K562 (cell line): ENCODE results near the gene NOX5.

ENCODE experiments used
- CHD1 ChIP-seq: fragments of 200-600 bp; sonication (generic); IDR thresholded peaks from one replicate; pipeline ENCODE4 v1.6.1; 2012; ENCODE audit warnings: mild to moderate bottlenecking, moderate library complexity, low read length, inconsistent platforms
- MAFK ChIP-seq: IDR thresholded peaks from 2 replicates; pipeline ENCODE4 v1.6.1; 2011; ENCODE audit warnings: low read length, improper control_type of control experiment
- TARDBP ChIP-seq: fragments of 450-650 bp; IDR thresholded peaks from 2 replicates; pipeline ENCODE4 v1.6.1; 2016
- ZNF197 ChIP-seq: fragments of 200-800 bp; sonication (Bioruptor generic); IDR thresholded peaks from 2 replicates; pipeline ENCODE4 v1.6.1; 2016; ENCODE audit warnings: low read depth, missing genetic modification characterization, missing compliant biosample characterization
- ZNF263 ChIP-seq: sonication (generic); formaldehyde crosslinking; IDR thresholded peaks from 2 replicates; pipeline ENCODE4 v1.8.0; 2022; ENCODE audit warnings: mild to moderate bottlenecking, missing genetic modification reagents, borderline replicate concordance
- ZNF354B ChIP-seq: fragments of 250-450 bp; sonication (Bioruptor Pico); IDR thresholded peaks from 2 replicates; pipeline ENCODE4 v1.4.0; 2020
- TF ChIP-seq, protein P1 (sequence below): fragments of 450-650 bp; IDR thresholded peaks from 2 replicates; pipeline ENCODE4 v1.6.1; 2016
- TF ChIP-seq, protein P2 (sequence below), 3 experiments: IDR thresholded peaks in 2 of 3; conservative IDR thresholded peaks in 1 of 3; 2 replicates each; pipeline ENCODE4 v1.5.1; 2011 to 2012; ENCODE audit warnings: low read length in 3 of 3, mild to moderate bottlenecking in 3 of 3, control low read depth in 2 of 3, improper control_type of control experiment in 1 of 3, inconsistent platforms in 1 of 3, low read depth in 1 of 3, mixed read lengths in 1 of 3, moderate library complexity in 1 of 3; ENCODE audit not compliant: insufficient read depth in 2 of 3
- TF ChIP-seq, protein P3 (sequence below), 2 experiments: fragments of 450-650 bp; formaldehyde crosslinking in 1 of 2; IDR thresholded peaks; 2 replicates each; pipeline versions ENCODE4 v1.4.0 to v1.6.1; 2014 to 2020; ENCODE audit warnings: mild to moderate bottlenecking in 2 of 2, borderline replicate concordance in 1 of 2, low read depth in 1 of 2
- TF ChIP-seq, protein P4 (sequence below), 2 experiments: fragments of 450-650 bp in 1 of 2; sonication (generic) in 1 of 2; formaldehyde crosslinking; conservative IDR thresholded peaks; 2 replicates each; pipeline versions ENCODE4 v1.4.0 to v1.8.1; 2020 to 2022; ENCODE audit warnings: mild to moderate bottlenecking in 1 of 2, missing genetic modification reagents in 1 of 2

DNA sequence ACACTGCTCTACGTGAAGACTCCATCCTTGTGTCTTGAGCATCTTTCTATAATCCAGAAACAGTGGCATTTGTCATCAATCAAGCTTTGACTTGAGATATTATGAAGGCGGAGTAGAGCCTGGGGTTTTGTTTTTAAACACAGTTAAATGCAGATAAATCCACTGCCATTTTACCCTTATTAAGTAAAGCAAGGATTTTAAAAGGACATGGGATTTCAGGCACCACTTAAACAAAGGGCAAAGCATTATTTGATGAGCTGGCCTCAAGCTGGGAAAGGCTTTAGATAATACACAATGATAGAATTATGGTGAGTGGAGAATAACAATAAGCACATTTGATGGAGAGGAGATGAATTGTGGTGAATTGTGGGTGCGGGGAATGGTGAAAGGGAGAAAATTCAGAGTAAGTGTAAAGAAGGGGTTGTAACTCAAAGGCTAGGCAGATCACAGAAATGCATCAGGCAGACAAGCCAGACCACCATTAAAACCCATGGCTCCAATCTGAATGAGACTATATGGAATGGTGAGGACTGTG lies 91.0 kb downstream of the NOX5 start:
- TF ChIP-seq ZNF263 (no peak), ZNF197 (CRISPR knock-in tag) (no peak), CHD1 (no peak), MAFK (no peak), TARDBP (no peak), ZNF354B (CRISPR knock-in tag) (no peak)
- TF ChIP-seq, protein P1, sequence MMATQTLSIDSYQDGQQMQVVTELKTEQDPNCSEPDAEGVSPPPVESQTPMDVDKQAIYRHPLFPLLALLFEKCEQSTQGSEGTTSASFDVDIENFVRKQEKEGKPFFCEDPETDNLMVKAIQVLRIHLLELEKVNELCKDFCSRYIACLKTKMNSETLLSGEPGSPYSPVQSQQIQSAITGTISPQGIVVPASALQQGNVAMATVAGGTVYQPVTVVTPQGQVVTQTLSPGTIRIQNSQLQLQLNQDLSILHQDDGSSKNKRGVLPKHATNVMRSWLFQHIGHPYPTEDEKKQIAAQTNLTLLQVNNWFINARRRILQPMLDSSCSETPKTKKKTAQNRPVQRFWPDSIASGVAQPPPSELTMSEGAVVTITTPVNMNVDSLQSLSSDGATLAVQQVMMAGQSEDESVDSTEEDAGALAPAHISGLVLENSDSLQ, result no peak
- TF ChIP-seq, protein P2, sequence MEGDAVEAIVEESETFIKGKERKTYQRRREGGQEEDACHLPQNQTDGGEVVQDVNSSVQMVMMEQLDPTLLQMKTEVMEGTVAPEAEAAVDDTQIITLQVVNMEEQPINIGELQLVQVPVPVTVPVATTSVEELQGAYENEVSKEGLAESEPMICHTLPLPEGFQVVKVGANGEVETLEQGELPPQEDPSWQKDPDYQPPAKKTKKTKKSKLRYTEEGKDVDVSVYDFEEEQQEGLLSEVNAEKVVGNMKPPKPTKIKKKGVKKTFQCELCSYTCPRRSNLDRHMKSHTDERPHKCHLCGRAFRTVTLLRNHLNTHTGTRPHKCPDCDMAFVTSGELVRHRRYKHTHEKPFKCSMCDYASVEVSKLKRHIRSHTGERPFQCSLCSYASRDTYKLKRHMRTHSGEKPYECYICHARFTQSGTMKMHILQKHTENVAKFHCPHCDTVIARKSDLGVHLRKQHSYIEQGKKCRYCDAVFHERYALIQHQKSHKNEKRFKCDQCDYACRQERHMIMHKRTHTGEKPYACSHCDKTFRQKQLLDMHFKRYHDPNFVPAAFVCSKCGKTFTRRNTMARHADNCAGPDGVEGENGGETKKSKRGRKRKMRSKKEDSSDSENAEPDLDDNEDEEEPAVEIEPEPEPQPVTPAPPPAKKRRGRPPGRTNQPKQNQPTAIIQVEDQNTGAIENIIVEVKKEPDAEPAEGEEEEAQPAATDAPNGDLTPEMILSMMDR (IDR thresholded peaks at IDR 0.05 in 2 of 3, conservative IDR thresholded peaks at IDR 0.05 in 1 of 3; ENCODE audit: insufficient read depth in 2 of 3, low read depth in 1 of 3, low read length in 3 of 3), result no peak
- TF ChIP-seq, protein P3, sequence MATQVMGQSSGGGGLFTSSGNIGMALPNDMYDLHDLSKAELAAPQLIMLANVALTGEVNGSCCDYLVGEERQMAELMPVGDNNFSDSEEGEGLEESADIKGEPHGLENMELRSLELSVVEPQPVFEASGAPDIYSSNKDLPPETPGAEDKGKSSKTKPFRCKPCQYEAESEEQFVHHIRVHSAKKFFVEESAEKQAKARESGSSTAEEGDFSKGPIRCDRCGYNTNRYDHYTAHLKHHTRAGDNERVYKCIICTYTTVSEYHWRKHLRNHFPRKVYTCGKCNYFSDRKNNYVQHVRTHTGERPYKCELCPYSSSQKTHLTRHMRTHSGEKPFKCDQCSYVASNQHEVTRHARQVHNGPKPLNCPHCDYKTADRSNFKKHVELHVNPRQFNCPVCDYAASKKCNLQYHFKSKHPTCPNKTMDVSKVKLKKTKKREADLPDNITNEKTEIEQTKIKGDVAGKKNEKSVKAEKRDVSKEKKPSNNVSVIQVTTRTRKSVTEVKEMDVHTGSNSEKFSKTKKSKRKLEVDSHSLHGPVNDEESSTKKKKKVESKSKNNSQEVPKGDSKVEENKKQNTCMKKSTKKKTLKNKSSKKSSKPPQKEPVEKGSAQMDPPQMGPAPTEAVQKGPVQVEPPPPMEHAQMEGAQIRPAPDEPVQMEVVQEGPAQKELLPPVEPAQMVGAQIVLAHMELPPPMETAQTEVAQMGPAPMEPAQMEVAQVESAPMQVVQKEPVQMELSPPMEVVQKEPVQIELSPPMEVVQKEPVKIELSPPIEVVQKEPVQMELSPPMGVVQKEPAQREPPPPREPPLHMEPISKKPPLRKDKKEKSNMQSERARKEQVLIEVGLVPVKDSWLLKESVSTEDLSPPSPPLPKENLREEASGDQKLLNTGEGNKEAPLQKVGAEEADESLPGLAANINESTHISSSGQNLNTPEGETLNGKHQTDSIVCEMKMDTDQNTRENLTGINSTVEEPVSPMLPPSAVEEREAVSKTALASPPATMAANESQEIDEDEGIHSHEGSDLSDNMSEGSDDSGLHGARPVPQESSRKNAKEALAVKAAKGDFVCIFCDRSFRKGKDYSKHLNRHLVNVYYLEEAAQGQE (IDR thresholded peaks at IDR 0.05; ENCODE audit: borderline replicate concordance), result no peak
- TF ChIP-seq, protein P3 (CRISPR knock-in tag; IDR thresholded peaks at IDR 0.05; ENCODE audit: low read depth), result no peak
- TF ChIP-seq, protein P4, sequence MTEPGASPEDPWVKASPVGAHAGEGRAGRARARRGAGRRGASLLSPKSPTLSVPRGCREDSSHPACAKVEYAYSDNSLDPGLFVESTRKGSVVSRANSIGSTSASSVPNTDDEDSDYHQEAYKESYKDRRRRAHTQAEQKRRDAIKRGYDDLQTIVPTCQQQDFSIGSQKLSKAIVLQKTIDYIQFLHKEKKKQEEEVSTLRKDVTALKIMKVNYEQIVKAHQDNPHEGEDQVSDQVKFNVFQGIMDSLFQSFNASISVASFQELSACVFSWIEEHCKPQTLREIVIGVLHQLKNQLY (CRISPR knock-in tag; conservative IDR thresholded peaks at IDR 0.05), result no peak
